ENCODE results near the gene TCF4. TPM values are rescaled to one million over a fixed set of nuclear protein-coding genes. Genes with fewer than 3 reads are reported as not detected.

TCF4 gene
- total and polyA plus RNA-seq, 2 donors (not counting 3 experiments of a cell fraction or from before 2014, with no cell fraction given), result 183 to 390 TPM

DNA sequence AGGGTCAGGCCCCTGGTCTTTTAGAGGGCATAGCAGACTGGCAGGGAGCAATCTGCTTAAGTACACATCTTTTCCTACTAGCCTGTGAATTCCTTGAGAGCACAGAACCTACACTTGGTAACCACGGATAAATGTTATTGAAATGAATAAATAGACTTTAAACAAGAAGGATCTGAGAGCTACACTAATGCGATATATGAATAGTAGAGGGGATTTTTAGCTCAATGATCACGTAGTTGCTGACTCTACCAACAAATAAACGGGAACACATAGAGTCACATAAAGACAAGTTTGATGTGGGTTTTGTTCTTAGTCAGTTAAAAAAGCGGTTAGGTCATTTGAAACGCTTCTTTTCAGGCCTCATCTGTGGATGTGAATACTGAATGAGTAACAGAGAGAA lies 338.4 kb downstream of the TCF4 start:
- H3K9ac ChIP-seq (replicated peaks; ENCODE audit: extremely low read depth, insufficient read depth, low read length), result no peak overlapping the region
- H3K79me2 ChIP-seq (ENCODE audit: control insufficient read depth, insufficient read depth, low read length), result no peaks in the 10 kb centered on the region
- no peak for TF ChIP-seq FOS (IDR thresholded peaks at IDR 0.05; ENCODE audit: borderline replicate concordance, insufficient read depth, low read length)
- no peak for TF ChIP-seq POLR2A (IDR thresholded peaks at IDR 0.05; ENCODE audit: low read depth, low read length)
- TF ChIP-seq CTCF (IDR thresholded peaks at IDR 0.05; ENCODE audit: extremely low read depth in 1 of 2, insufficient read depth in 1 of 2, low read depth in 1 of 2, low read length in 2 of 2), result no peak
- no peak for TF ChIP-seq EZH2 (IDR thresholded peaks at IDR 0.05; ENCODE audit: borderline replicate concordance, low read depth, low read length, severe bottlenecking)
- no peak for TF ChIP-seq GATA2 (IDR thresholded peaks at IDR 0.05; ENCODE audit: insufficient read depth, insufficient read length, low read depth, low read length)
- no peak for TF ChIP-seq JUN (IDR thresholded peaks at IDR 0.05; ENCODE audit: borderline replicate concordance, insufficient read depth, insufficient read length, low read depth)
- no peak for TF ChIP-seq MAX (IDR thresholded peaks at IDR 0.05; ENCODE audit: insufficient read depth, insufficient read length)
- no peak for TF ChIP-seq POLR2AphosphoS5 (IDR thresholded peaks at IDR 0.05; ENCODE audit: insufficient read depth, low read depth, low read length)
- TF ChIP-seq MYC (IDR thresholded peaks at IDR 0.05; ENCODE audit: low read depth, low read length), result no peak
- FAIRE-seq (no peak), DNase-seq (ENCODE audit: low read depth, low spot score) (no peak)
- no peak overlapping the region for H3K4me3 ChIP-seq (replicated peaks in 1 of 3; ENCODE audit: insufficient read depth in 1 of 3, low read depth in 1 of 3, low read length in 3 of 3)
- H3K27me3 ChIP-seq (ENCODE audit: control insufficient read depth in 2 of 2, insufficient read depth in 2 of 2, low read length in 2 of 2), result no peaks in the 10 kb centered on the region
- H3K36me3 ChIP-seq (ENCODE audit: control insufficient read depth in 2 of 2, extremely low read depth in 1 of 2, insufficient read depth in 2 of 2, low read length in 2 of 2), result peaks cover 15 to 16% of the 10 kb centered on the region in 2 experiments
- H3K27ac ChIP-seq (ENCODE audit: insufficient read depth, low read depth, low read length), result no peak overlapping the region
- peaks cover 61% of the 10 kb centered on the region for H3K4me1 ChIP-seq (ENCODE audit: control insufficient read depth, extremely low read depth, insufficient read depth, low read length)
- no peak overlapping the region for H2AFZ ChIP-seq (ENCODE audit: low read depth, low read length)
- dilution Hi-C loops (cut with MboI; ENCODE audit: extremely low pct_ligation_motif_present, low sequenced_read_pairs) (no loop called here), intact Hi-C loops (cut with micrococcal nuclease) (no loop called here)
- no TSS peak for BruUV-seq (replicated peaks)
- H4K20me1 ChIP-seq (replicated peaks; ENCODE audit: control insufficient read depth, extremely low read depth, insufficient read depth, low read length), result no peaks in the 10 kb centered on the region
- H3K4me2 ChIP-seq (ENCODE audit: insufficient read depth, low read length), result no peak overlapping the region
- H3K9me1 ChIP-seq (replicated peaks; ENCODE audit: control insufficient read depth, extremely low read depth, insufficient read depth, low read length), result no peaks in the 10 kb centered on the region
- H3K9me3 ChIP-seq (replicated peaks; ENCODE audit: control insufficient read depth, insufficient read depth, low read length), result no peaks in the 10 kb centered on the region
- ChIA-PET CTCF (interaction anchor here (2.9 kb wide), 1 partner anchor 15 kb away, joined by 19 read pairs; no protein-coding TSS in a partner anchor), POLR2A (no interaction called here)
